Measurements from ENCODE around the gene RBMS1.

Gene RBMS1

GRCh38 chr2:160335441-160335840 lies 158.2 kb downstream of the RBMS1 start:
- no peaks in the 10 kb centered on the region for H3K27me3 ChIP-seq (ENCODE audit: control insufficient read depth, insufficient read depth, low read length)
- H3K9me3 ChIP-seq (ENCODE audit: control insufficient read depth, insufficient read depth, low read length): no peaks in the 10 kb centered on the region
- H3K4me1 ChIP-seq (ENCODE audit: control insufficient read depth, insufficient read depth, low read length): no peaks in the 10 kb centered on the region
- H3K36me3 ChIP-seq (ENCODE audit: control insufficient read depth, insufficient read depth, low read length): no peaks in the 10 kb centered on the region
- no peak overlapping the region for H3K4me3 ChIP-seq (ENCODE audit: low read length)
- H3K27ac ChIP-seq (ENCODE audit: low read length): no peak overlapping the region
- DNase-seq (ENCODE audit: low read depth, low spot score): no peak
- WGBS (ENCODE audit: insufficient coverage, insufficient read length): no CpG with 5 or more reads among the region's 5 CpGs

- no peak for DNase-seq (ENCODE audit: low read depth, low spot score)
Observed at GRCh38 chr2:160334028-160334741, 159.4 kb downstream of the RBMS1 start.

GRCh38 chr2:160333324-160334027 lies 160.1 kb downstream of the RBMS1 start:
- Histone ChIP-seq H3K36me3 (ENCODE audit: control insufficient read depth, insufficient read depth, low read length) (no peaks in the 10 kb centered on the region), H3K27ac (ENCODE audit: low read length) (no peak overlapping the region), H3K27me3 (ENCODE audit: control insufficient read depth, insufficient read depth, low read length) (no peaks in the 10 kb centered on the region), H3K4me3 (ENCODE audit: low read length) (no peak overlapping the region), H3K4me1 (ENCODE audit: control insufficient read depth, insufficient read depth, low read length) (no peaks in the 10 kb centered on the region), H3K9me3 (ENCODE audit: control insufficient read depth, insufficient read depth, low read length) (no peaks in the 10 kb centered on the region)
- WGBS (ENCODE audit: insufficient coverage, insufficient read length): no CpG with 5 or more reads among the region's 2 CpGs
- DNase-seq (ENCODE audit: low read depth, low spot score): no peak

More at GRCh38 chr2:160334028-160334741, 159.4 kb downstream of the RBMS1 start:
- no peak overlapping the region for H3K4me3 ChIP-seq (ENCODE audit: low read length)
- no peaks in the 10 kb centered on the region for H3K27me3 ChIP-seq (ENCODE audit: control insufficient read depth, insufficient read depth, low read length)
- H3K9me3 ChIP-seq (ENCODE audit: control insufficient read depth, insufficient read depth, low read length): no peaks in the 10 kb centered on the region
- no peaks in the 10 kb centered on the region for H3K4me1 ChIP-seq (ENCODE audit: control insufficient read depth, insufficient read depth, low read length)
- H3K27ac ChIP-seq (ENCODE audit: low read length): no peak overlapping the region
- H3K36me3 ChIP-seq (ENCODE audit: control insufficient read depth, insufficient read depth, low read length): no peaks in the 10 kb centered on the region
- WGBS (ENCODE audit: insufficient coverage, insufficient read length): no CpG with 5 or more reads among the region's 4 CpGs

- H3K36me3 ChIP-seq (ENCODE audit: control insufficient read depth, insufficient read depth, low read length): no peaks in the 10 kb centered on the region
- no CpG with 5 or more reads among the region's 2 CpGs for WGBS (ENCODE audit: insufficient coverage, insufficient read length)
- no peak overlapping the region for H3K4me3 ChIP-seq (ENCODE audit: low read length)
- H3K4me1 ChIP-seq (ENCODE audit: control insufficient read depth, insufficient read depth, low read length): no peaks in the 10 kb centered on the region
- no peak for DNase-seq (ENCODE audit: low read depth, low spot score)
- no peaks in the 10 kb centered on the region for H3K27me3 ChIP-seq (ENCODE audit: control insufficient read depth, insufficient read depth, low read length)
- H3K27ac ChIP-seq (ENCODE audit: low read length): no peak overlapping the region
- H3K9me3 ChIP-seq (ENCODE audit: control insufficient read depth, insufficient read depth, low read length): no peaks in the 10 kb centered on the region
Observed at GRCh38 chr2:160332318-160332717, 161.3 kb downstream of the RBMS1 start.

- no peaks in the 10 kb centered on the region for H3K27me3 ChIP-seq (ENCODE audit: control insufficient read depth, insufficient read depth, low read length)
- no peak overlapping the region for H3K4me3 ChIP-seq (ENCODE audit: low read length)
- WGBS (ENCODE audit: insufficient coverage, insufficient read length): 100% methylated on average over 1 of the region's 6 CpGs
- no peaks in the 10 kb centered on the region for H3K4me1 ChIP-seq (ENCODE audit: control insufficient read depth, insufficient read depth, low read length)
- DNase-seq (ENCODE audit: low read depth, low spot score): no peak
- H3K9me3 ChIP-seq (ENCODE audit: control insufficient read depth, insufficient read depth, low read length): no peaks in the 10 kb centered on the region
- H3K36me3 ChIP-seq (ENCODE audit: control insufficient read depth, insufficient read depth, low read length): no peaks in the 10 kb centered on the region
- H3K27ac ChIP-seq (ENCODE audit: low read length): no peak overlapping the region
Observed at GRCh38 chr2:160331258-160332025, 162.2 kb downstream of the RBMS1 start.

- H3K9me3 ChIP-seq (ENCODE audit: control insufficient read depth, insufficient read depth, low read length): no peaks in the 10 kb centered on the region
- H3K36me3 ChIP-seq (ENCODE audit: control insufficient read depth, insufficient read depth, low read length): no peaks in the 10 kb centered on the region
- H3K27ac ChIP-seq (ENCODE audit: low read length): no peak overlapping the region
- H3K27me3 ChIP-seq (ENCODE audit: control insufficient read depth, insufficient read depth, low read length): no peaks in the 10 kb centered on the region
- peaks cover 2% of the 10 kb centered on the region; the same call in 1 of the 2 replicates for H3K4me1 ChIP-seq (ENCODE audit: control insufficient read depth, insufficient read depth, low read length)
- WGBS (ENCODE audit: insufficient coverage, insufficient read length): no CpG with 5 or more reads among the region's 9 CpGs
- no peak for DNase-seq (ENCODE audit: low read depth, low spot score)
- H3K4me3 ChIP-seq (ENCODE audit: low read length): no peak overlapping the region
Observed at GRCh38 chr2:160328811-160329527, 164.6 kb downstream of the RBMS1 start.

- H3K4me1 ChIP-seq (ENCODE audit: control insufficient read depth, insufficient read depth, low read length): peaks cover 2% of the 10 kb centered on the region; the same call in 1 of the 2 replicates
- H3K9me3 ChIP-seq (ENCODE audit: control insufficient read depth, insufficient read depth, low read length): no peaks in the 10 kb centered on the region
- no peak overlapping the region for H3K4me3 ChIP-seq (ENCODE audit: low read length)
- H3K27ac ChIP-seq (ENCODE audit: low read length): no peak overlapping the region
- no peaks in the 10 kb centered on the region for H3K27me3 ChIP-seq (ENCODE audit: control insufficient read depth, insufficient read depth, low read length)
- no peaks in the 10 kb centered on the region for H3K36me3 ChIP-seq (ENCODE audit: control insufficient read depth, insufficient read depth, low read length)
- no peak for DNase-seq (ENCODE audit: low read depth, low spot score)
Observed at GRCh38 chr2:160326786-160327185, 166.8 kb downstream of the RBMS1 start.

- H3K9me3 ChIP-seq (ENCODE audit: control insufficient read depth, insufficient read depth, low read length): no peaks in the 10 kb centered on the region
- peaks cover 2% of the 10 kb centered on the region; the same call in 1 of the 2 replicates for H3K4me1 ChIP-seq (ENCODE audit: control insufficient read depth, insufficient read depth, low read length)
- no CpG with 5 or more reads among the region's 2 CpGs for WGBS (ENCODE audit: insufficient coverage, insufficient read length)
- no peaks in the 10 kb centered on the region for H3K36me3 ChIP-seq (ENCODE audit: control insufficient read depth, insufficient read depth, low read length)
- DNase-seq (ENCODE audit: low read depth, low spot score): no peak
- no peak overlapping the region for H3K27ac ChIP-seq (ENCODE audit: low read length)
- H3K4me3 ChIP-seq (ENCODE audit: low read length): no peak overlapping the region
- H3K27me3 ChIP-seq (ENCODE audit: control insufficient read depth, insufficient read depth, low read length): no peaks in the 10 kb centered on the region
Observed at GRCh38 chr2:160325418-160325817, 168.2 kb downstream of the RBMS1 start.

- Histone ChIP-seq H3K4me1 (ENCODE audit: control insufficient read depth, insufficient read depth, low read length) (peaks cover 2% of the 10 kb centered on the region; the same call in 1 of the 2 replicates), H3K27me3 (ENCODE audit: control insufficient read depth, insufficient read depth, low read length) (no peaks in the 10 kb centered on the region), H3K4me3 (ENCODE audit: low read length) (no peak overlapping the region), H3K27ac (ENCODE audit: low read length) (no peak overlapping the region), H3K36me3 (ENCODE audit: control insufficient read depth, insufficient read depth, low read length) (no peaks in the 10 kb centered on the region), H3K9me3 (ENCODE audit: control insufficient read depth, insufficient read depth, low read length) (no peaks in the 10 kb centered on the region)
- WGBS (ENCODE audit: insufficient coverage, insufficient read length): no CpG with 5 or more reads among the region's 3 CpGs
- DNase-seq (ENCODE audit: low read depth, low spot score): no peak
Observed at GRCh38 chr2:160324917-160325316, 168.7 kb downstream of the RBMS1 start.
